Loucy (cell line): ENCODE data around the gene GTSF1L.

ENCODE experiments used
- H2AFZ ChIP-seq: fragments of 200-600 bp; sonication (generic); 2 replicates; pipeline ENCODE4 v1.6.0; 2016; ENCODE audit warnings: antibody characterized with exemption, mild to moderate bottlenecking, low read length, moderate library complexity
- H3F3A ChIP-seq: fragments of 200-600 bp; 2 replicates; pipeline ENCODE4 v1.6.0; 2016; ENCODE audit warnings: antibody characterized with exemption, low read depth, mild to moderate bottlenecking
- H3K27me3 ChIP-seq: fragments of 200-600 bp; sonication (generic); 2 replicates; pipeline ENCODE4 v1.6.1; 2014; ENCODE audit warnings: low read length, mild to moderate bottlenecking; ENCODE audit not compliant: insufficient read depth, poor library complexity, severe bottlenecking
- H3K36me3 ChIP-seq: fragments of 200-600 bp; sonication (generic); 2 replicates; pipeline ENCODE4 v1.6.1; 2016; ENCODE audit warnings: low read length; ENCODE audit not compliant: insufficient read depth
- H3K4me1 ChIP-seq: fragments of 200-600 bp; sonication (generic); 2 replicates; pipeline ENCODE4 v1.5.1; 2014; ENCODE audit warnings: low read length, mild to moderate bottlenecking; ENCODE audit not compliant: insufficient read depth, poor library complexity, severe bottlenecking
- H3K4me2 ChIP-seq: fragments of 200-600 bp; sonication (generic); 2 replicates; pipeline ENCODE4 v1.6.0; 2014; ENCODE audit warnings: antibody characterized with exemption, low read length, low read depth, mild to moderate bottlenecking; ENCODE audit not compliant: poor library complexity, severe bottlenecking
- H3K4me3 ChIP-seq: fragments of 200-600 bp; sonication (generic); 2 replicates; pipeline ENCODE4 v1.5.1; 2014; ENCODE audit warnings: low read length, mild to moderate bottlenecking, mixed read lengths; ENCODE audit not compliant: poor library complexity, severe bottlenecking
- H3K79me2 ChIP-seq: fragments of 200-600 bp; sonication (generic); 2 replicates; pipeline ENCODE4 v1.6.1; 2014; ENCODE audit warnings: low read length; ENCODE audit not compliant: insufficient read depth
- H3K9ac ChIP-seq: fragments of 200-600 bp; sonication (generic); 2 replicates; pipeline ENCODE4 v1.6.0; 2014; ENCODE audit warnings: mild to moderate bottlenecking, low read depth, low read length, moderate library complexity; ENCODE audit not compliant: poor library complexity, severe bottlenecking
- H3K9me2 ChIP-seq: fragments of 200-600 bp; sonication (generic); replicated peaks from 2 replicates; pipeline ENCODE4 v1.6.1; 2016; ENCODE audit warnings: low read depth, low read length, mixed read lengths
- H3K9me3 ChIP-seq: fragments of 200-600 bp; sonication (generic); 2 replicates; pipeline ENCODE4 v1.6.1; 2014; ENCODE audit warnings: mild to moderate bottlenecking, antibody characterized with exemption, low read length, low read depth; ENCODE audit not compliant: insufficient read depth
- H4K20me1 ChIP-seq: fragments of 200-600 bp; sonication (generic); 2 replicates; pipeline ENCODE4 v1.6.0; 2014; ENCODE audit warnings: antibody characterized with exemption, low read length, mild to moderate bottlenecking; ENCODE audit not compliant: insufficient read depth, poor library complexity, severe bottlenecking
- EZH2phosphoT487 ChIP-seq: fragments of 200-600 bp; IDR thresholded peaks from 2 replicates; pipeline ENCODE4 v1.6.1; 2018; ENCODE audit warnings: antibody characterized with exemption, mild to moderate bottlenecking, moderate library complexity, borderline replicate concordance
- TF ChIP-seq, protein P1 (sequence below): fragments of 200-600 bp; sonication (generic); conservative IDR thresholded peaks from 2 replicates; pipeline ENCODE4 v1.5.1; 2014; ENCODE audit warnings: mild to moderate bottlenecking, antibody characterized with exemption, low read length

Gene GTSF1L

DNA sequence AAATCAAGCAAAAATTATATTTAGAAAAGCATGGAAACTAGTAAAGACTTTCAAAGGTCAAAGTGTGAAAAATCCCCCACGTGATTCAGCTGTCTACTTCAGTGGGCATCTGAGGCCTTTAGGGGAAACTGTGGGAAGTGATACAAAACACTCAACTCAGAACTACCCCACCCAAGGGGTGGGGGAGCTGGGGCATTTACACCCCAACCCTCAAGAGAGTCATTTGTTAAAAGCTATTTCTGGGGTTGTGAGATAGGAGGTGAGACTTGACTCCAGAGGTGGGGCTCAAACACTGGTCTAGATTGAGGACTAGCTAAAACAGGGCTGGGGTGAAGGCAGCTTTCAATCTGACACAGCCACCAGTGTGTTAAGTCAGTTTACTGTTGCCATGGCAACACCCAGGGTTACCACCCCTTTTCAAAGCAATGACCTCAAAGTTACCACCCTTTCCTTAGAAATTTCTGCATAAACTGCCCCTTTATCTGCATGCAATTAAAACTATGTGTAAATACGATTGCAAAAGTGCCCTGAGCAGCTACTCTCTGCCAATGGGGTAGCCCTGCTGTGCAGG is 9.9 kb upstream of the GTSF1L start:
- TF ChIP-seq, protein P1, sequence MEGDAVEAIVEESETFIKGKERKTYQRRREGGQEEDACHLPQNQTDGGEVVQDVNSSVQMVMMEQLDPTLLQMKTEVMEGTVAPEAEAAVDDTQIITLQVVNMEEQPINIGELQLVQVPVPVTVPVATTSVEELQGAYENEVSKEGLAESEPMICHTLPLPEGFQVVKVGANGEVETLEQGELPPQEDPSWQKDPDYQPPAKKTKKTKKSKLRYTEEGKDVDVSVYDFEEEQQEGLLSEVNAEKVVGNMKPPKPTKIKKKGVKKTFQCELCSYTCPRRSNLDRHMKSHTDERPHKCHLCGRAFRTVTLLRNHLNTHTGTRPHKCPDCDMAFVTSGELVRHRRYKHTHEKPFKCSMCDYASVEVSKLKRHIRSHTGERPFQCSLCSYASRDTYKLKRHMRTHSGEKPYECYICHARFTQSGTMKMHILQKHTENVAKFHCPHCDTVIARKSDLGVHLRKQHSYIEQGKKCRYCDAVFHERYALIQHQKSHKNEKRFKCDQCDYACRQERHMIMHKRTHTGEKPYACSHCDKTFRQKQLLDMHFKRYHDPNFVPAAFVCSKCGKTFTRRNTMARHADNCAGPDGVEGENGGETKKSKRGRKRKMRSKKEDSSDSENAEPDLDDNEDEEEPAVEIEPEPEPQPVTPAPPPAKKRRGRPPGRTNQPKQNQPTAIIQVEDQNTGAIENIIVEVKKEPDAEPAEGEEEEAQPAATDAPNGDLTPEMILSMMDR: no peak
- no peak for TF ChIP-seq EZH2phosphoT487

DNA sequence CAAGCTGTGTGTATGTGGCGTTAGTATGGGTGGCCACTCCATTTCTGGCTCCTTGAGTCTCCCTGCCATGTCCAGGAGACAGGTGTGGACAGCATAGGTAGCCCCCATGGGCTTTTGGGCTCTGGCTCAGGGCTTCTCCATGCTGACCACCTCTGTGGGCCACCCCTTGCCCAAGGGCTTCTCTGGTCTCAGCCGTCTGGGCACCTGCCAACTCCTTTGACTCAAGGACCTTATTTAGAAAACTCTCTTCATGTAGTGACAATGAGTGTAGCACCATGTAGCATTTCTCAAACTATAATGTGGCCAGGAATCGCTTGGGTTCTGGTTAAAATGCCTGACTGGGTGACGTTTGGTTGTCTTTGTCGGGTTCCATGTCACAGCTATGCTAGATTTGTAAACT is 5.1 kb upstream of the GTSF1L start:
- H3K9me2 ChIP-seq: no peaks in the 10 kb centered on the region
- TF ChIP-seq, protein P1: no peak
- TF ChIP-seq EZH2phosphoT487: no peak
- no peak overlapping the region for H3K9ac ChIP-seq
- H3K9me3 ChIP-seq: no peaks in the 10 kb centered on the region
- no peaks in the 10 kb centered on the region for H3K27me3 ChIP-seq
- no peaks in the 10 kb centered on the region for H4K20me1 ChIP-seq
- no peaks in the 10 kb centered on the region for H3F3A ChIP-seq
- no peaks in the 10 kb centered on the region for H3K4me1 ChIP-seq
- no peaks in the 10 kb centered on the region for H3K36me3 ChIP-seq
- H3K79me2 ChIP-seq: no peaks in the 10 kb centered on the region
- H3K4me3 ChIP-seq: no peak overlapping the region
- H2AFZ ChIP-seq: no peak overlapping the region
- no peak overlapping the region for H3K4me2 ChIP-seq

More for the DNA sequence above, 9.9 kb upstream of the GTSF1L start:
- no peaks in the 10 kb centered on the region for H3F3A ChIP-seq
- H3K4me2 ChIP-seq: no peak overlapping the region
- no peaks in the 10 kb centered on the region for H3K9me2 ChIP-seq
- H4K20me1 ChIP-seq: no peaks in the 10 kb centered on the region
- no peaks in the 10 kb centered on the region for H3K79me2 ChIP-seq
- no peaks in the 10 kb centered on the region for H3K4me1 ChIP-seq
- no peaks in the 10 kb centered on the region for H3K27me3 ChIP-seq
- no peak overlapping the region for H3K4me3 ChIP-seq
- H3K9ac ChIP-seq: no peak overlapping the region
- H3K9me3 ChIP-seq: no peaks in the 10 kb centered on the region
- H2AFZ ChIP-seq: no peak overlapping the region
- no peaks in the 10 kb centered on the region for H3K36me3 ChIP-seq

DNA sequence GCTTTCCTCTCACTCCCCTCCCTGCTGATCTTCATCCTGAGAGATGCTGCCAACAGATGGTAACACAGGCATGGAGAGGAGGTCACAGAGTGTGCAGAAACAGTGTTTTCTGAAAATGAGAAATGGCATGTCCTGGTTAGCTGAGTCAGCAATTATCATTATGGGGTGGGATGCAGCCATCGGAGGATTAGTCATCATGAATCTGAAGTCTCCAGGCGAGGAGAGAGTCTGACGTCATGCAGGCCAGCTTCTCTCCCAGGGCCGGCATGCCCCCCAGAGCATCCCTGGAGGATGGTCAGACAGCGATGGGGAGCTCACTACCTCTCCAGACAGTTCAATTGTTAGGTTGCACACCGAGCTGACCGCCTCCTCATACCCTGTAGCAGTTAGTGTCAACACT is 4.7 kb upstream of the GTSF1L start:
- Histone ChIP-seq H3K27me3 (no peaks in the 10 kb centered on the region), H3K9ac (no peak overlapping the region), H3K4me1 (no peaks in the 10 kb centered on the region), H3K4me2 (no peak overlapping the region), H3K9me3 (no peaks in the 10 kb centered on the region), H4K20me1 (no peaks in the 10 kb centered on the region), H3F3A (no peaks in the 10 kb centered on the region), H3K4me3 (no peak overlapping the region), H3K79me2 (no peaks in the 10 kb centered on the region), H3K9me2 (no peaks in the 10 kb centered on the region), H2AFZ (no peak overlapping the region), H3K36me3 (no peaks in the 10 kb centered on the region)
- TF ChIP-seq EZH2phosphoT487: no peak
- TF ChIP-seq, protein P1: no peak
